Testis (tissue), 3 donors: ENCODE measurements around the gene TMSB15C. TPM values are rescaled to one million over a fixed set of nuclear protein-coding genes. Genes with fewer than 3 reads are reported as not detected.

Source experiments
- DNase-seq: peaks from one replicate; pipeline ENCODE4 v3.0.0-alpha.2; 2019
- H3K27ac ChIP-seq, 2 donors: fragments of 200-600 bp; sonication (generic); one replicate each; pipeline ENCODE4 v1.5.1; 2019
- H3K27me3 ChIP-seq: fragments of 200-600 bp; sonication (generic); one replicate; pipeline ENCODE4 v1.5.1; 2019
- H3K36me3 ChIP-seq: fragments of 200-600 bp; sonication (generic); one replicate; pipeline ENCODE4 v1.5.1; 2017; ENCODE audit warnings: low read depth; ENCODE audit errors: missing control alignments
- H3K4me1 ChIP-seq: fragments of 200-600 bp; sonication (generic); one replicate; pipeline ENCODE4 v1.5.1; 2019
- H3K4me3 ChIP-seq, 2 donors: fragments of 200-600 bp; sonication (generic); one replicate each; pipeline ENCODE4 v1.5.1; 2017 to 2019
- H3K9me3 ChIP-seq: fragments of 200-600 bp; sonication (generic); one replicate; pipeline ENCODE4 v1.5.1; 2017
- POLR2A ChIP-seq: fragments of 450-650 bp; IDR thresholded peaks from one replicate; pipeline ENCODE4 v1.6.1; 2017; ENCODE audit warnings: antibody characterized with exemption, mild to moderate bottlenecking, moderate library complexity
- WGBS, 2 donors: methylation state at CpG; one replicate each; pipeline ENCODE4 v1.1.5; 2018; 5-methylcytosine and 5-hydroxymethylcytosine counted together
- intact Hi-C: fragments of 100-400 bp; cut with DNase I; formaldehyde crosslinking; loops from one replicate; pipeline ENCODE4 v1.15.1; 2023; ENCODE audit warnings: low total_unique reads
- polyA plus RNA-seq: library from polyadenylated mRNA; stranded (reverse); fragments of 350-450 nt; fragmentation: Illumina TruSeq; extraction: RNeasy Lipid Tissue Mini Kit (QIAGEN cat#74804); gene quantifications from one replicate; pipeline ENCODE4 v1.2.3, GENCODE V29; 2014; ENCODE audit warnings: low read depth, low replicate concordance; ENCODE audit not compliant: insufficient read depth
- total RNA-seq, 2 donors: library from RNA; depleted of rRNA; stranded (reverse); fragments of >200 nt; gene quantifications; one replicate each; pipeline ENCODE4 v1.2.3, GENCODE V29; 2016
- TF ChIP-seq, protein P1 (sequence below), 3 experiments: fragments of 450-650 bp in 2 of 3; fragments of 200-600 bp in 1 of 3; sonication (generic) in 1 of 3; IDR thresholded peaks; one replicate each; pipeline ENCODE4 v1.5.1; 2016 to 2019; ENCODE audit warnings: antibody characterized with exemption in 3 of 3, mild to moderate bottlenecking in 2 of 3, moderate library complexity in 1 of 3

TMSB15C gene
- total and polyA plus RNA-seq, 3 donors from 2014 or later: 1.5 to 3.4 (median 2.7) TPM

DNA sequence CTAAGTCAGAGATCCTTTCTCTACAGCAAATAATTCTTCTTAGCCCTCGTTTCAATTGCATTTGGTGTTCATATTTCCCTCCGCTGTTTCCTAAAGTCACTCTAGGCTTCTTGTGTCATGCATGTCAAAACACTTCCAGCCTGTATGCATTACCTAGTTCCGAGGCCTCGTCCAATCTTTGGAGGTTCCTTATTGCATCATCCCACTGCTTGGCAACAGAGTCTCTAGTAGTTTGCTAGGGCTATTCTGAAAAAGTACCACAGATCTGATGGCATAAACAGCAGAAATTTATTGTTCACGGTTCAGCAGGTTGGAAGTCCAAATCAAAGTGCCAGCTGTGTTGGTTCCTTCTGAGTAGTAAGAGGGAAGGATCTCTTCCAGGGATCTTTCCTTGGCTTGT is 30.4 kb downstream of the TMSB15C start:
- H3K27me3 ChIP-seq: no peaks in the 10 kb centered on the region
- no peaks in the 10 kb centered on the region for H3K36me3 ChIP-seq
- no peaks in the 10 kb centered on the region for H3K9me3 ChIP-seq
- intact Hi-C loops: no loop called here
- H3K4me1 ChIP-seq: no peaks in the 10 kb centered on the region
- H3K27ac ChIP-seq: no peak overlapping the region
- DNase-seq: no peak
- 84 to 89% methylated on average over 5 of the region's 5 CpGs for WGBS, 2 donors
- no peak for TF ChIP-seq POLR2A
- TF ChIP-seq, protein P1, sequence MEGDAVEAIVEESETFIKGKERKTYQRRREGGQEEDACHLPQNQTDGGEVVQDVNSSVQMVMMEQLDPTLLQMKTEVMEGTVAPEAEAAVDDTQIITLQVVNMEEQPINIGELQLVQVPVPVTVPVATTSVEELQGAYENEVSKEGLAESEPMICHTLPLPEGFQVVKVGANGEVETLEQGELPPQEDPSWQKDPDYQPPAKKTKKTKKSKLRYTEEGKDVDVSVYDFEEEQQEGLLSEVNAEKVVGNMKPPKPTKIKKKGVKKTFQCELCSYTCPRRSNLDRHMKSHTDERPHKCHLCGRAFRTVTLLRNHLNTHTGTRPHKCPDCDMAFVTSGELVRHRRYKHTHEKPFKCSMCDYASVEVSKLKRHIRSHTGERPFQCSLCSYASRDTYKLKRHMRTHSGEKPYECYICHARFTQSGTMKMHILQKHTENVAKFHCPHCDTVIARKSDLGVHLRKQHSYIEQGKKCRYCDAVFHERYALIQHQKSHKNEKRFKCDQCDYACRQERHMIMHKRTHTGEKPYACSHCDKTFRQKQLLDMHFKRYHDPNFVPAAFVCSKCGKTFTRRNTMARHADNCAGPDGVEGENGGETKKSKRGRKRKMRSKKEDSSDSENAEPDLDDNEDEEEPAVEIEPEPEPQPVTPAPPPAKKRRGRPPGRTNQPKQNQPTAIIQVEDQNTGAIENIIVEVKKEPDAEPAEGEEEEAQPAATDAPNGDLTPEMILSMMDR (IDR thresholded peaks at IDR 0.05): no peak
- H3K4me3 ChIP-seq: no peak overlapping the region

DNA sequence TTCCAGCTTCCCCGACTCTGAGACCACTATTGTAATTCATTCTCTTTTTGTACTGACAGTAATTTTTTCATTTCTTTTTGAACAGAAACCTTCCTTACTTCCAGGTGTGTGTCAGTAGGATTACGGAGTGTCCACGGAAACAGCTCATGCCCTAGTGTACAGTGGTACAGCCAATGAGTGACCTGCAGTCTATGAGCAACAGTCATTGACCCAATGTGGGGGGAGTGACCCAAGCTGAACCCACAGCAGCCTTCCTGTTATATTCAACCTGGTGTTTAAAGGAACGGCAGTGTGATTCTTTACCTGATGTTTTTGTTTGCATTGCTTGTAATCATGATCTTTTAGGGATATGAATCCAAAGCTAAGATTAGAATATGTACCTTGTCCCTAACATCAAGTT is 35.0 kb downstream of the TMSB15C start:
- no peaks in the 10 kb centered on the region for H3K27me3 ChIP-seq
- no peak for DNase-seq
- H3K36me3 ChIP-seq: no peaks in the 10 kb centered on the region
- 50 to 76% methylated on average over 4 of the region's 4 CpGs for whole genome bisulfite sequencing, 2 donors
- H3K27ac ChIP-seq: no peak overlapping the region
- intact Hi-C loops: no loop called here
- H3K4me1 ChIP-seq: no peaks in the 10 kb centered on the region
- no peaks in the 10 kb centered on the region for H3K9me3 ChIP-seq
- H3K4me3 ChIP-seq: no peak overlapping the region
- TF ChIP-seq, protein P1 (IDR thresholded peaks at IDR 0.05): no peak
- no peak for TF ChIP-seq POLR2A

DNA sequence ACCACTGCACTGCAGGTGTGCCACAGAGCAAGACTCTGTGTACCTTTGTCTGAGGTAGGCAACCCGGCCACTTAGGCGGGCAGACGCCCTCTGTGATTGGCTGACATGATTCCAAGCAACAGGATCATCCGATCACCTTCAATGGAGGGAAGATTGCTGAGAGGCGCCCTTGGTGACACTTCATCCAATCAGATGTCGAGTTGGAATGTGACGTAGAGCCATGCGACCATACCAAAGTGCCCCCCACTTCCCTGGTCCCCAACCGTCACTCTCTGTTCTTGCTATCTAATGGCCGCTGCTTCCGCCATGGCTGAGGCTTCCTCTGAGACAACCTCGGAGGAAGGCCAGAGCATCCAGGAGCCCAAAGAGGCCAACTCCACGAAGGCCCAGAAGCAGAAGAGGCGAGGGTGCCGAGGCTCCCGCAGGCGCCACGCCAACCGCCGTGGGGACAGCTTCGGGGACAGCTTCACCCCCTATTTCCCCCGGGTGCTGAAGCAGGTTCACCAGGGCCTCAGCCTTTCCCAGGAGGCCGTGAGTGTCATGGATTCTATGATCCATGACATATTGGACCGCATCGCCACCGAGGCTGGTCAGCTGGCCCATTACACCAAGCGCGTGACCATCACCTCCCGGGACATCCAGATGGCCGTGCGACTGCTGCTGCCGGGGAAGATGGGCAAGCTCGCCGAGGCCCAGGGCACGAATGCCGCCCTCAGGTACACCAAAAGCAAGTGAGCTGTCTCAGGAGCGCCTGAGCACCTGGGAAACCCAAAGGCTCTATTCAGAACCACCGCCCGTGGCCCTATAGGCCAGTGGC is 36.1 kb downstream of the TMSB15C start, which contains the start of gene H2BW2:
H2BW2 (plus strand) TSS at position 268 of the 817 bp plus-strand sequence; CDS start at position 307, 39 bp downstream.
- H3K27me3 ChIP-seq: no peaks in the 10 kb centered on the region
- no peaks in the 10 kb centered on the region for H3K4me1 ChIP-seq
- WGBS, 2 donors: 71 to 77% methylated on average over 9 to 39 of the region's 39 CpGs
- intact Hi-C loops: no loop called here
- no peaks in the 10 kb centered on the region for H3K9me3 ChIP-seq
- no peak for TF ChIP-seq POLR2A
- no peak within 1 kb of the TSS for H3K27ac ChIP-seq
- no peaks in the 10 kb centered on the region for H3K36me3 ChIP-seq
- H3K4me3 ChIP-seq: peak within 1 kb of the TSS in 1 of 2 donors; percentile 7
- peak; percentile 33 for DNase-seq

Other genes starting within 250 kb of the TMSB15C start
- gene RAB9B, start 244.0 kb downstream of the TMSB15C start, total RNA-seq: 1 to 10 TPM; 2.6 to 3.0 TPM
- gene RAB9B, start 244.0 kb downstream of the TMSB15C start, polyA plus RNA-seq: 3.8 TPM
- gene TMSB15B, start 113.6 kb downstream of the TMSB15C start, total RNA-seq: 1 to 10 TPM; 5.4 to 6.9 TPM
- gene TMSB15B, start 113.6 kb downstream of the TMSB15C start, polyA plus RNA-seq: 4.0 TPM
- gene H2BW1, start 62.5 kb downstream of the TMSB15C start, total RNA-seq: 1 to 10 TPM in 1 of 2 donors, under 1 TPM in 1; 0.93 to 1.3 TPM
- not detected for gene H2BW1, start 62.5 kb downstream of the TMSB15C start, polyA plus RNA-seq
- 1 to 10 TPM; 1.7 to 6.5 TPM for gene H2BW2, start 36.3 kb downstream of the TMSB15C start, total RNA-seq
- gene H2BW2, start 36.3 kb downstream of the TMSB15C start, polyA plus RNA-seq: 5.5 TPM
- 10 to 100 TPM in 1 of 2 donors, 1 to 10 TPM in 1; 6.2 to 17.2 TPM for gene ZCCHC18, start 36.3 kb upstream of the TMSB15C start, total RNA-seq
- 2.5 TPM for gene ZCCHC18, start 36.3 kb upstream of the TMSB15C start, polyA plus RNA-seq
- 10 to 100 TPM; 10.6 to 16.0 TPM for gene SLC25A53, start 80.8 kb upstream of the TMSB15C start, total RNA-seq
- gene SLC25A53, start 80.8 kb upstream of the TMSB15C start, polyA plus RNA-seq: 4.5 TPM
- 10 to 100 TPM; 33.8 to 35.6 TPM for gene FAM199X, start 90.2 kb upstream of the TMSB15C start, total RNA-seq
- 20.9 TPM for gene FAM199X, start 90.2 kb upstream of the TMSB15C start, polyA plus RNA-seq
- 10 to 100 TPM; 41.7 to 46.2 TPM for gene ESX1, start 178.7 kb upstream of the TMSB15C start, total RNA-seq
- 17.0 TPM for gene ESX1, start 178.7 kb upstream of the TMSB15C start, polyA plus RNA-seq